HG03342 (cell line): ENCODE measurements around the gene PNKP.
A peak's percentile ranks its signal among the peaks of the same experiment; 100 is the strongest.

Experiments used
- ATAC-seq: cut with Tn5 transposase; IDR thresholded peaks from one replicate; pipeline ENCODE4 v1.9.1; 2021; ENCODE audit warnings: mild to moderate bottlenecking, moderate library complexity; ENCODE audit not compliant: unreplicated experiment

The PNKP gene

GRCh38 chr19:49890349-49891311, 23.3 kb upstream of the PNKP start:
- peak; percentile 16 for ATAC-seq

GRCh38 chr19:49889687-49890348, 22.4 kb upstream of the PNKP start:
- ATAC-seq: peak; percentile 34

GRCh38 chr19:49889038-49889686, 21.8 kb upstream of the PNKP start:
- no peak for ATAC-seq

GRCh38 chr19:49888510-49888824, 21.1 kb upstream of the PNKP start:
- no peak for ATAC-seq

- ATAC-seq: no peak
Measured at GRCh38 chr19:49887665-49888509, 20.5 kb upstream of the PNKP start.

GRCh38 chr19:49887037-49887664, 19.8 kb upstream of the PNKP start:
- ATAC-seq: no peak

GRCh38 chr19:49884760-49885159, 17.4 kb upstream of the PNKP start:
- ATAC-seq: no peak

- ATAC-seq: no peak
Measured at GRCh38 chr19:49884109-49884508, 16.7 kb upstream of the PNKP start.

GRCh38 chr19:49883094-49883493, 15.7 kb upstream of the PNKP start:
- ATAC-seq: no peak

GRCh38 chr19:49882643-49883042, 15.3 kb upstream of the PNKP start:
- ATAC-seq: no peak

- ATAC-seq: no peak
Measured at GRCh38 chr19:49881672-49882394, 14.5 kb upstream of the PNKP start.

- ATAC-seq: no peak
Measured at GRCh38 chr19:49881186-49881585, 13.8 kb upstream of the PNKP start.

- no peak for ATAC-seq
Measured at GRCh38 chr19:49880162-49880869, 12.9 kb upstream of the PNKP start.

- ATAC-seq: no peak
Measured at GRCh38 chr19:49879243-49879963, 12.0 kb upstream of the PNKP start.

- ATAC-seq: no peak
Measured at GRCh38 chr19:49878744-49879070, 11.3 kb upstream of the PNKP start.

- ATAC-seq: peak; percentile 43
Measured at GRCh38 chr19:49877879-49878743, 10.7 kb upstream of the PNKP start.

- ATAC-seq: peak; percentile 56
Measured at GRCh38 chr19:49877020-49877878, 9.9 kb upstream of the PNKP start, which contains the start of the genes AKT1S1 and TBC1D17. Gene AKT1S1, minus strand, starts transcription at chr19:49877355. Its CDS starts 4,060 bp downstream, at chr19:49873295. Gene TBC1D17, plus strand, starts transcription at chr19:49877702. Its CDS starts 22 bp downstream, at chr19:49877724.
